ENCODE measurements around the gene POM121L2. TPM values are rescaled to one million over a fixed set of nuclear protein-coding genes. Genes with fewer than 3 reads are reported as not detected.
"Not testable (repeated sequence)": the region's sequence is repeated elsewhere in the genome, so short reads cannot be mapped to it uniquely, and the experiment has no call there.

Gene POM121L2
- total RNA-seq, 1 experiment from 2014 or later = not detected

GRCh38 chr6:27273783-27274182 is 38.3 kb downstream of the POM121L2 start:
- in situ Hi-C loops (cut with HindIII; ENCODE audit: low pct_unique_long_range_greater_than_20kb, low sequenced_read_pairs) = no loop called here

GRCh38 chr6:27268803-27269202 is 43.3 kb downstream of the POM121L2 start:
- in situ Hi-C loops (cut with HindIII; ENCODE audit: low pct_unique_long_range_greater_than_20kb, low sequenced_read_pairs) = no loop called here
- DNase-seq (ENCODE audit: low read depth) = no peak

More at GRCh38 chr6:27273783-27274182, 38.3 kb downstream of the POM121L2 start:
- DNase-seq (ENCODE audit: low read depth) = no peak

DNA sequence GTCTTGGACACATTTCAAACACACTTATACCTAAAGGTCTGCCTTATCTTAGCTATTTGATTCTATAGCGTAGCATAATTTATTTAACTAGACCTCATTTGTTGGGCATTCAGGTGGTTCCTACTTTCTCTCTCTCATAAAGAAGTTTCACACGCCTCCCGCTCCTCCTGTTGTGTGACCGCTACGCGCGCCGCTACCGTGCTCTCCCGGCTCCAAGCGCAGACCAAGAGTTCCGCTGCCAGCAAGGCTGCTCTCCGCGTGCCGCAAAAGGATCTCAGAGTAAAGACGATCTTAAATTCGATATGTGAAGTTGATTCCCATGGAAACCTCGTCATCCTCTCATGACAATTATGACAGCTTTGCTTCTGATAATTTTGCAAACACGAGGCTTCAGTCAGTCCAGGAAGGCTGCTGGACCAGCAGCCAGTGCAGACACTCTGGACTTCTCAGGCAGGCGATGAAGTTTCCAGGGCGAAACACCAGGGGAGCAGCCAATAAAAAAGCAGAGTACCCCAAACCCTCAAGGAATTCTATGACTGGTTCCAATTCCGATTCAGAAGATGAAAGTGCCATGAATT is 44.1 kb downstream of the POM121L2 start:
- in situ Hi-C loops (cut with HindIII; ENCODE audit: low pct_unique_long_range_greater_than_20kb, low sequenced_read_pairs) = no loop called here
- DNase-seq (ENCODE audit: low read depth) = no peak

DNA sequence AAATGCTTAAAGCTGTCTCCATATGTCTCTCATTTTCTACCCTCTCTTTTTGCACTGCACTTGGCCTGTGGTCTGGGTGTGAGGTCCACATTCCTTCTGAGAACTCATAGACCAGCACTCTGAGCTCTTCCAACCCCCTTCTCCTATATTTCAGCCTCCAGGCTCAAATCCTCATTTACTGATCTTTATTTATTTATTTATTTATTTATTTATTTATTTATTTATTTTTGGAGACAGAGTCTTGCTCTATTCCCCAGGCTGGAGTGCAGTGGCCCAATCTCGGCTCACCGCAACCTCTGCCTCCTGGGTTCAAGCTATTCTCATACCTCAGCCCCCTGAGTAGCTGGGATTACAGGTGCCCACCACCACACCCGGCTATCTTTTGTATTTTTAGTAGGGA is 45.1 kb downstream of the POM121L2 start:
- in situ Hi-C loops (cut with HindIII; ENCODE audit: low pct_unique_long_range_greater_than_20kb, low sequenced_read_pairs); DNase-seq (ENCODE audit: low read depth): not testable (repeated sequence)

- DNase-seq (ENCODE audit: low read depth) = peak; percentile 52
- in situ Hi-C loops (cut with HindIII; ENCODE audit: low pct_unique_long_range_greater_than_20kb, low sequenced_read_pairs) = no loop called here
Observed at GRCh38 chr6:27263886-27264285, 48.2 kb downstream of the POM121L2 start.

GRCh38 chr6:27260836-27261375 is 51.2 kb downstream of the POM121L2 start:
- in situ Hi-C loops (cut with HindIII; ENCODE audit: low pct_unique_long_range_greater_than_20kb, low sequenced_read_pairs) = no loop called here
- DNase-seq (ENCODE audit: low read depth) = no peak

- in situ Hi-C loops (cut with HindIII; ENCODE audit: low pct_unique_long_range_greater_than_20kb, low sequenced_read_pairs) = no loop called here
- DNase-seq (ENCODE audit: low read depth) = no peak
Observed at GRCh38 chr6:27260369-27260768, 51.7 kb downstream of the POM121L2 start.

Other genes with a start within 250 kb of the POM121L2 start
- 10.7 and 14.3 TPM in 2 replicates for gene PRSS16, start 64.6 kb downstream of the POM121L2 start, total RNA-seq (2014; rRNA removed; shearing (Covaris generic); ENCODE audit: low replicate concordance)
- gene ZNF391, start 76.5 kb upstream of the POM121L2 start, total RNA-seq (2014; rRNA removed; shearing (Covaris generic); ENCODE audit: low replicate concordance) = 0.06 and 4.0 TPM in 2 replicates
- gene ZNF184, start 160.8 kb upstream of the POM121L2 start, total RNA-seq (2014; rRNA removed; shearing (Covaris generic); ENCODE audit: low replicate concordance) = 13.2 and 13.8 TPM in 2 replicates

All from Caki2 (cell line).